Thyroid gland (tissue), 4 donors: Measurements from ENCODE around the gene ZBED4. TPM values are rescaled to one million over a fixed set of nuclear protein-coding genes. Genes with fewer than 3 reads are reported as not detected.

Source experiments
- DNase-seq, 2 donors: peaks; one replicate each; pipeline ENCODE4 v3.0.0-alpha.2; 2019
- H3K27ac ChIP-seq, 3 donors: fragments of 200-600 bp; sonication (generic); 1 replicate in 2 of 3; 2 replicates in 1 of 3; pipeline ENCODE4 v1.5.1; 2016 to 2019; ENCODE audit warnings: mild to moderate bottlenecking in 1 of 3, moderate library complexity in 1 of 3
- H3K27me3 ChIP-seq: fragments of 200-600 bp; sonication (generic); one replicate; pipeline ENCODE4 v1.5.1; 2019
- H3K36me3 ChIP-seq, 2 donors: fragments of 200-600 bp; sonication (generic); one replicate each; pipeline ENCODE4 v1.5.1; 2016 to 2019
- H3K4me1 ChIP-seq, 2 donors: fragments of 200-600 bp; sonication (generic); one replicate each; pipeline ENCODE4 v1.5.1; 2017 to 2019
- H3K4me3 ChIP-seq, 3 donors: fragments of 200-600 bp; sonication (generic); replicated peaks in 1 of 3; 1 replicate in 2 of 3; 2 replicates in 1 of 3; pipeline ENCODE4 v1.5.1; 2016; ENCODE audit warnings: mild to moderate bottlenecking in 1 of 3
- H3K9me3 ChIP-seq: fragments of 200-600 bp; sonication (generic); one replicate; pipeline ENCODE4 v1.5.1; 2017
- CTCF ChIP-seq, 6 experiments: fragments of 200-600 bp in 3 of 6; fragments of 450-650 bp in 3 of 6; sonication (generic) in 3 of 6; IDR thresholded peaks; one replicate each; pipeline ENCODE4 v1.5.1; 2016 to 2019; ENCODE audit warnings: antibody characterized with exemption in 6 of 6, mild to moderate bottlenecking in 2 of 6, inconsistent platforms in 1 of 6, moderate library complexity in 1 of 6
- POLR2A ChIP-seq, 2 donors: fragments of 450-650 bp; IDR thresholded peaks; one replicate each; pipeline ENCODE4 v1.6.1; 2017; ENCODE audit warnings: antibody characterized with exemption in 2 of 2, mild to moderate bottlenecking in 2 of 2, moderate library complexity in 1 of 2
- WGBS, 2 donors: methylation state at CpG; one replicate each; pipeline ENCODE4 v1.1.5; 2017; 5-methylcytosine and 5-hydroxymethylcytosine counted together
- intact Hi-C: fragments of 100-400 bp; cut with DNase I; formaldehyde crosslinking; loops from one replicate; pipeline ENCODE4 v1.15.1; 2023
- total RNA-seq, 4 donors: library from RNA; depleted of rRNA; stranded (reverse); fragments of >200 nt; gene quantifications; one replicate each; pipeline ENCODE4 v1.2.3, GENCODE V29; 2016

ZBED4 gene
- total RNA-seq, 4 donors from 2014 or later = 9.4 to 15.8 (median 10.1) TPM

GRCh38 chr22:49906071-49906798 is 52.6 kb downstream of the ZBED4 start:
- TF ChIP-seq CTCF (IDR thresholded peaks at IDR 0.05) = no peak
- TF ChIP-seq POLR2A (IDR thresholded peaks at IDR 0.05) = no peak
- DNase-seq = no peak
- Histone ChIP-seq H3K4me3 (no peak overlapping the region), H3K9me3 (no peaks in the 10 kb centered on the region), H3K4me1 (no peaks in the 10 kb centered on the region), H3K27ac (no peak overlapping the region), H3K36me3 (peaks cover 30 to 51% of the 10 kb centered on the region in 2 donors), H3K27me3 (no peaks in the 10 kb centered on the region)
- WGBS, 2 donors = 94 to 95% methylated on average over 16 to 17 of the region's 28 CpGs
- intact Hi-C loops = no loop called here

GRCh38 chr22:49906799-49907290 is 53.2 kb downstream of the ZBED4 start:
- Histone ChIP-seq H3K27me3 (no peaks in the 10 kb centered on the region), H3K36me3 (peaks cover 30 to 46% of the 10 kb centered on the region in 2 donors), H3K4me3 (no peak overlapping the region), H3K9me3 (no peaks in the 10 kb centered on the region), H3K4me1 (no peaks in the 10 kb centered on the region), H3K27ac (no peak overlapping the region)
- WGBS, 2 donors = 89 to 95% methylated on average over 9 to 10 of the region's 14 CpGs
- intact Hi-C loops = no loop called here
- DNase-seq = no peak
- TF ChIP-seq CTCF (IDR thresholded peaks at IDR 0.05) (no peak), POLR2A (IDR thresholded peaks at IDR 0.05) (no peak)

GRCh38 chr22:49907807-49908206 is 54.2 kb downstream of the ZBED4 start:
- no peak for DNase-seq
- H3K36me3 ChIP-seq = peaks cover 38 to 46% of the 10 kb centered on the region in 2 donors
- no peaks in the 10 kb centered on the region for H3K27me3 ChIP-seq
- 93 to 98% methylated on average over 13 to 18 of the region's 19 CpGs for WGBS, 2 donors
- H3K4me3 ChIP-seq = no peak overlapping the region
- no peaks in the 10 kb centered on the region for H3K4me1 ChIP-seq
- intact Hi-C loops = no loop called here
- TF ChIP-seq POLR2A (IDR thresholded peaks at IDR 0.05) (no peak), CTCF (IDR thresholded peaks at IDR 0.05) (no peak)
- no peak overlapping the region for H3K27ac ChIP-seq
- no peaks in the 10 kb centered on the region for H3K9me3 ChIP-seq

GRCh38 chr22:49909476-49910205 is 56.0 kb downstream of the ZBED4 start:
- Histone ChIP-seq H3K9me3 (no peaks in the 10 kb centered on the region), H3K27ac (no peak overlapping the region), H3K36me3 (peaks cover 32 to 39% of the 10 kb centered on the region in 2 donors), H3K4me1 (no peaks in the 10 kb centered on the region), H3K4me3 (no peak overlapping the region), H3K27me3 (no peaks in the 10 kb centered on the region)
- intact Hi-C loops = loop anchor here (10.0 kb wide), 1 partner anchor 55 kb away; the partner anchor contains the start of gene ZBED4
- no peak for TF ChIP-seq POLR2A (IDR thresholded peaks at IDR 0.05)
- TF ChIP-seq CTCF (IDR thresholded peaks at IDR 0.05) = no peak
- 93 to 95% methylated on average over 12 to 23 of the region's 23 CpGs for WGBS, 2 donors
- DNase-seq = no peak
